Left lung (tissue), 10 donors: Measurements from ENCODE around the gene OR13J1. TPM values are rescaled to one million over a fixed set of nuclear protein-coding genes. Genes with fewer than 3 reads are reported as not detected.

Source experiments
- ATAC-seq: fragments of 200-7000 bp; cut with Tn5 transposase; one replicate; pipeline ENCODE4 v1.9.1; 2020; ENCODE audit warnings: moderate library complexity
- DNase-seq, 4 donors: peaks; one replicate each; pipeline ENCODE4 v3.0.0-alpha.2; 2013 to 2020
- H3K27ac ChIP-seq, 2 donors: fragments of 200-600 bp; sonication (generic) in 1 of 2; one replicate each; pipeline versions ENCODE4 v1.5.0 to v1.8.0; 2020 to 2021
- H3K27me3 ChIP-seq, 2 donors: fragments of 200-600 bp; sonication (generic) in 1 of 2; one replicate each; pipeline versions ENCODE4 v1.5.0 to v1.8.0; 2020 to 2021
- H3K36me3 ChIP-seq, 2 donors: fragments of 200-600 bp; sonication (generic) in 1 of 2; one replicate each; pipeline versions ENCODE4 v1.5.0 to v1.8.0; 2020 to 2021
- H3K4me1 ChIP-seq, 2 donors: fragments of 200-600 bp; one replicate each; pipeline ENCODE4 v1.8.0; 2021
- H3K4me3 ChIP-seq, 2 donors: fragments of 200-600 bp; sonication (generic) in 1 of 2; one replicate each; pipeline versions ENCODE4 v1.5.0 to v1.8.0; 2020 to 2021; ENCODE audit warnings: mild to moderate bottlenecking in 1 of 2
- H3K9me3 ChIP-seq, 2 donors: fragments of 200-600 bp; sonication (generic) in 1 of 2; one replicate each; pipeline versions ENCODE4 v1.5.0 to v1.8.0; 2020 to 2021
- CTCF ChIP-seq, 2 donors: fragments of 200-600 bp; sonication (generic) in 1 of 2; IDR thresholded peaks; one replicate each; pipeline versions ENCODE4 v1.5.0 to v1.8.0; 2021; ENCODE audit warnings: antibody characterized with exemption in 2 of 2
- intact Hi-C, 2 donors: fragments of 100-400 bp; cut with DNase I; formaldehyde crosslinking; loops; one replicate each; pipeline versions ENCODE4 v1.11.2 to v1.14.2; 2022
- polyA plus RNA-seq, 6 donors: library from polyadenylated mRNA; unstranded; fragments of 120-200 nt; gene quantifications; one replicate each; pipeline ENCODE4 v1.2.1, GENCODE V29; 2013; ENCODE audit not compliant: insufficient read length in 6 of 6
- total RNA-seq, 2 donors: library from RNA; stranded (reverse); fragmentation: NEBNext Ultra II Directional; extraction: Animal tissue kit (Norgen Biotek cat#: 25700); gene quantifications; one replicate each; pipeline ENCODE4 v1.2.1, GENCODE V29; 2021
- donor health status: DM: no; HTN: yes; CAD: no.
- donor health status: DM: no; HTN: no; CAD: no.

OR13J1 gene
- total and polyA plus RNA-seq, 8 donors = 0.10 TPM; not detected in 7

DNA sequence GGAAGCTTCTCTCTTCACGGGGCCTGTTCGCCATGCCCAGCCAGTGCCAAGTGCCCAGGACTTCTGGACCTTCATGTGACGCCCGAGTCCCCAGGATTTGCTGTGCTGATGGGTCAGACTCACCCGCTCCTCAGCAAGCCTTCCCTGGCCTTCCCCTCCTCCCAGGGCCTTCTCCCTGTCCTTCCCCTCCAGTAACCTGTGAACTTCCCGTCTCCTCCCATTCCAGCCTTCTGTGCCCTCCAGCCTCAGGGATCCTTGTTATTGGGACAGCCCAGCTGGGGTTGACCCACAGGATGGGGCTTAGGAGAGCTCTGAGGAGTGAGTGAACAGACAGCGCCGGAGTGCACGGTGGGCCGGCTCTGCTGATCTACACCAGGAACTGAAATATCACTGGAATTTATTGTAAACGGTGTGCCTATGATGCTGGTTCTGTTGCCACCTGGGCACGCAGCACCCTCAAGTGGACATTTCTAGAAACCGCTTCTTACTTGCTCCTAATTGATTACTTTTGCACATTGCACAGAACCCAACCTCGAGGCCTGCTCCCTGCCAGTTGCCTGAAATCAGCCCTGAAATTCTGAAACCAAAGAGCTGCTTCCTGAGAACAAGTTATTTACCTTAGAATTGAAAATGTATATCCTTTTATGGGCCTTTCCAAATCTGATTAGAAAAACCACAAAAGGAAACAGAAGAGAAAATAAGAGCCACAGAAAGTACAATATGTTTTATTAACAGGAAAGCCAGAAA, 40.6 kb upstream of the OR13J1 start:
- ATAC-seq = no peak
- no peaks in the 10 kb centered on the region for H3K9me3 ChIP-seq

DNA sequence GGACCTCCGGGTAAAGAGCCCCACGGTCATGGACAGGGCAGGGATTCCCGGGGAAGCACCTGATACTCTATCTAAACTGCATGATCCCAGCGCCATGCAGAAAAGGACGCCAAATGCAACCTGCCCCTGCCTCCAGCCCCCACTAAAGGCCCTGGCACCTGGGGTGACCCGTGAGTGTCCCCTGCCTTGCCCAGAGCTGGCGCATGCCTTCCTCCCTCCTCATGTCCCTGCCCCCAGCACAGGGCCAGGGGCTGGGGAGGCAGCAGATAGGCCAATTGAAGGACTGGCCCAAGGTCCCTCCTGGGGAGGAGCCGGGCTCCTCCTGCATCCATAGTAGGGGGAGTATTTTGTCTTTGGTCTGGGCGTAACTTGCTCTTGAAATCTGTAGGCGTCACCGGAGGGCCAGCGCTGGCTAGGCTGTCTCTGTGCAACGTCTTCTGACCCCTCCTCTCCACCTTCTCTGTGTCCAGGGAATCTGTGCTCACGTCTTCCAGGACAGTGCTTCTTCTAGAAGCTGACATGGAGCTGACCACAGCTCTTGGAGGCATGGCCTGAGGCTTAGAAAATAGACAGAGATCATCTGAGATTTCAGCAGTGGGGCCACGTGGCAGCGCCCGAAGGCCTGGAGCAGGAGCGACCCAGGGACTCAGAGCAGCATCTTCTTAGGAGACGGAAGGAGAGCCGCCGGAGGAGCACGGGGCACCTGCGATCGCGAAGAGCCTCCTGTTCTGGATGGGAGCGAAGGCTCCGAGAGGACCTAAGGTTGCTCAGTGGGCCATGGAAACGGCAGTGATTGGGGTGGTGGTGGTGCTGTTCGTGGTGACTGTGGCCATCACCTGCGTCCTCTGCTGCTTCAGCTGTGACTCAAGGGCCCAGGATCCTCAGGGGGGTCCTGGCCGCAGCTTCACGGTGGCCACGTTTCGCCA, 39.7 kb upstream of the OR13J1 start:
- DNase-seq (no peak), ATAC-seq (no peak)
- Histone ChIP-seq H3K4me1 (peaks cover 50 to 70% of the 10 kb centered on the region in 2 donors), H3K27me3 (no peaks in the 10 kb centered on the region), H3K36me3 (no peaks in the 10 kb centered on the region), H3K27ac (peak overlapping the region; percentile 91 to 95), H3K9me3 (no peaks in the 10 kb centered on the region), H3K4me3 (peak overlapping the region in 1 of 2 donors; percentile 30)
- intact Hi-C loops = loop anchor here in 1 of 2 donors (5.0 kb wide), 1 partner anchor 37 kb away; no protein-coding TSS in a partner anchor
- TF ChIP-seq CTCF (IDR thresholded peaks at IDR 0.05) = no peak

More for the DNA sequence above, 40.6 kb upstream of the OR13J1 start:
- TF ChIP-seq CTCF (IDR thresholded peaks at IDR 0.05) = peak; percentile 37 to 39
- H3K4me1 ChIP-seq = peaks cover 42 to 62% of the 10 kb centered on the region in 2 donors
- no peak for DNase-seq
- no peaks in the 10 kb centered on the region for H3K27me3 ChIP-seq
- H3K4me3 ChIP-seq = peak overlapping the region in 1 of 2 donors; percentile 30
- H3K27ac ChIP-seq = peak overlapping the region; percentile 91 to 95
- H3K36me3 ChIP-seq = no peaks in the 10 kb centered on the region
- intact Hi-C loops = no loop called here

DNA sequence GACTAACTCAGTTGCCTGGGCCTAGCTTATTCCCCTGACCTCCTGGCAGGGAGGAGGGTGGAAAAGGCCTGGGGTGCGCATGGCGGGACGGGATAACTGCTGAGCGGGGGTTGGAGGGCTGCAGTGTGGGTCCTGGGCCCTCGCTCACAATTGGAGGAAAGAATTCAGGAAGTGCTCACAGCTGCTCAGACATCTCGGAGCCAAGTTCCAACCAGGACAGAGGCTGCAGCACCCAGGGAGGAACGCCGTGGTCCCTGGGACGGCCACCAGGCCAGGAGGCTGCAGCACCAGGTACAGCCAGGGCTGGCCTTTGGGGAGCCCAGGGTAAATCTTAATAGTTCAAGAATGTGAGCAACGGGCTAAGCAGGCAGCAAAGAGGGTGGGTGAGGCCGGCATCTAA, 39.1 kb upstream of the OR13J1 start, which contains the start of gene SPAAR:
TSS of gene SPAAR (plus strand) at position 217 of the 400 bp plus-strand sequence. CDS start 974 bp downstream, outside the sequence.
- Histone ChIP-seq H3K27me3 (no peaks in the 10 kb centered on the region), H3K27ac (peak within 1 kb of the TSS; percentile 91 to 95), H3K4me3 (peak within 1 kb of the TSS in 1 of 2 donors; percentile 30), H3K4me1 (peaks cover 54 to 75% of the 10 kb centered on the region in 2 donors), H3K36me3 (no peaks in the 10 kb centered on the region), H3K9me3 (no peaks in the 10 kb centered on the region)
- TF ChIP-seq CTCF (IDR thresholded peaks at IDR 0.05) = no peak
- DNase-seq (no peak), ATAC-seq (no peak)
- intact Hi-C loops = loop anchor here in 1 of 2 donors (5.0 kb wide), 1 partner anchor 38 kb away; no protein-coding TSS in a partner anchor

GRCh38 chr9:35908504-35909125, 38.4 kb upstream of the OR13J1 start:
- Histone ChIP-seq H3K27ac (peak overlapping the region; percentile 91 to 95), H3K4me1 (peaks cover 54 to 75% of the 10 kb centered on the region in 2 donors), H3K9me3 (no peaks in the 10 kb centered on the region), H3K4me3 (no peak overlapping the region), H3K27me3 (no peaks in the 10 kb centered on the region), H3K36me3 (no peaks in the 10 kb centered on the region)
- DNase-seq (peak in 1 of 4 donors; percentile 46), ATAC-seq (no peak)
- no peak for TF ChIP-seq CTCF (IDR thresholded peaks at IDR 0.05)
- intact Hi-C loops = loop anchor here in 1 of 2 donors (5.0 kb wide), 1 partner anchor 39 kb away; no protein-coding TSS in a partner anchor
